IMR-90 (cell line): ENCODE results near the gene CPN1.

ENCODE experiments used
- RFX5 ChIP-seq: IDR thresholded peaks from 2 replicates; pipeline ENCODE4 v1.8.0; 2012; ENCODE audit warnings: low read depth, mild to moderate bottlenecking, low read length, moderate library complexity
- TF ChIP-seq, protein P1 (sequence below): conservative IDR thresholded peaks from 2 replicates; pipeline ENCODE4 v1.5.1; 2012; ENCODE audit warnings: mild to moderate bottlenecking, low read depth, low read length, improper control_type of control experiment

DNA sequence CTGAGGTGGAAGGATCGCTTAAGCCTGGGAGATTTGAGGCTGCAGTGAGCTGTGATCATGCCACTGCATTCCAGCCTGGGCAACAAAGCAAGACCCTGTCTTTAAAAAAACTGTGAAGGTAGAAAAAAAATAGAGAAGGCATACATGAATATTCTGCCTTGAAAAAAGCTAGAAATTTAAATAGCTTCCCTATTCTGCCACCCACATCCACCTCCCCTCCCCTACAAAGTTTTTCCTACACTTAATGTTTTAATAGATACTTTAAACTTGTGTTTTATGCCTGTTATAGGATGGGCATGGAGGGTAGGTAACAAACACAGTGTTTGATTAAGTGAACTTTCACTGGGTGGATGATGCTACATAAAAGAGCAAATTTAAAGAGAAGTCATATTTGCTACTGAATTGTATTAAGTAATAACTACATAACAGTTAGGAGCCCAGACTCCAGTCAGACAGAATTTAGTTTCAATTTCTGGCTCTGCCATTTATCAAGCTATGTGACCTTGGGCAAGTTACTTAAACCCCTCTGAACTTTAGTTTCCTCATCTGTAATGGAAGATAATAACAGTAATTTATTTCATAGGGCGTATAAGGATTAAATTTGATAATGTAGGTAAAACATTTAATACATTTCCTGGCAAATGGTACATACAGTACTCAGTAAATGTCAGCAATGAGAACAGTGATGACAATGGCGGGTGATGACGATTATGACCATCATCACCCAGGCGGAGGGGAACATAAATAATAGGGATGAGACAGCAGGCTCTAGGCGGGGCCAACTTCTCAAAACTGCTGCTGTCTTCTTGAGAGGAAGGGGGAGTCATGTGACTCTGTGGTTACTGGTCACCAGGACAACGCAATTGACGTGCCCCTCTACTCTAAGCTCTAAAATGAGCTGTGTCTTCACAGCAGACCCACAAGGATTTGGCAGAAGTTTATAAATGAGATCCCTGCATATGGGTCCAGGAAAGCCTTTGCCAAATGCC lies 87.7 kb downstream of the CPN1 start:
- TF ChIP-seq, protein P1, sequence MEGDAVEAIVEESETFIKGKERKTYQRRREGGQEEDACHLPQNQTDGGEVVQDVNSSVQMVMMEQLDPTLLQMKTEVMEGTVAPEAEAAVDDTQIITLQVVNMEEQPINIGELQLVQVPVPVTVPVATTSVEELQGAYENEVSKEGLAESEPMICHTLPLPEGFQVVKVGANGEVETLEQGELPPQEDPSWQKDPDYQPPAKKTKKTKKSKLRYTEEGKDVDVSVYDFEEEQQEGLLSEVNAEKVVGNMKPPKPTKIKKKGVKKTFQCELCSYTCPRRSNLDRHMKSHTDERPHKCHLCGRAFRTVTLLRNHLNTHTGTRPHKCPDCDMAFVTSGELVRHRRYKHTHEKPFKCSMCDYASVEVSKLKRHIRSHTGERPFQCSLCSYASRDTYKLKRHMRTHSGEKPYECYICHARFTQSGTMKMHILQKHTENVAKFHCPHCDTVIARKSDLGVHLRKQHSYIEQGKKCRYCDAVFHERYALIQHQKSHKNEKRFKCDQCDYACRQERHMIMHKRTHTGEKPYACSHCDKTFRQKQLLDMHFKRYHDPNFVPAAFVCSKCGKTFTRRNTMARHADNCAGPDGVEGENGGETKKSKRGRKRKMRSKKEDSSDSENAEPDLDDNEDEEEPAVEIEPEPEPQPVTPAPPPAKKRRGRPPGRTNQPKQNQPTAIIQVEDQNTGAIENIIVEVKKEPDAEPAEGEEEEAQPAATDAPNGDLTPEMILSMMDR = no peak
- TF ChIP-seq RFX5 = no peak
